CD14-positive monocyte (primary cell): ENCODE data around the gene DNAH1. TPM values are rescaled to one million over a fixed set of nuclear protein-coding genes. Genes with fewer than 3 reads are reported as not detected.

Experiments
- DNase-seq, 3 donors: peaks; one replicate each; pipeline ENCODE4 v3.0.0-alpha.2; 2011 to 2022
- H2AFZ ChIP-seq: 2 replicates; pipeline ENCODE4 v1.6.0; 2012; ENCODE audit warnings: mild to moderate bottlenecking, low read depth, low read length, inconsistent platforms; ENCODE audit not compliant: insufficient read depth, poor library complexity, severe bottlenecking
- H3K27ac ChIP-seq, 2 donors: 1 replicate in 1 of 2; 2 replicates in 1 of 2; pipeline ENCODE4 v1.5.1; 2012 to 2013; ENCODE audit warnings: low read length in 2 of 2, control low read depth in 1 of 2, inconsistent platforms in 1 of 2, low read depth in 1 of 2, mild to moderate bottlenecking in 1 of 2
- H3K27me3 ChIP-seq, 2 donors: one replicate each; pipeline versions ENCODE4 v1.6.0 to v1.6.1; 2011 to 2013; ENCODE audit warnings: low read length in 2 of 2; ENCODE audit not compliant: control insufficient read depth in 2 of 2, insufficient read depth in 2 of 2
- H3K36me3 ChIP-seq, 2 donors: replicated peaks in 1 of 2; 1 replicate in 1 of 2; 2 replicates in 1 of 2; pipeline versions ENCODE4 v1.5.1 to v1.6.1; 2012 to 2013; ENCODE audit warnings: low read length in 2 of 2, control low read depth in 1 of 2, inconsistent platforms in 1 of 2, mild to moderate bottlenecking in 1 of 2; ENCODE audit not compliant: insufficient read depth in 2 of 2, control insufficient read depth in 1 of 2
- H3K4me1 ChIP-seq, 2 donors: 1 replicate in 1 of 2; 2 replicates in 1 of 2; pipeline versions ENCODE4 v1.5.1 to v1.6.1; 2012 to 2013; ENCODE audit warnings: low read length in 2 of 2, control low read depth in 1 of 2, inconsistent platforms in 1 of 2, mild to moderate bottlenecking in 1 of 2, moderate library complexity in 1 of 2; ENCODE audit not compliant: insufficient read depth in 2 of 2, control insufficient read depth in 1 of 2
- H3K4me2 ChIP-seq: replicated peaks from 2 replicates; pipeline ENCODE3; 2012; ENCODE audit warnings: low read length, moderate library complexity, mild to moderate bottlenecking; ENCODE audit not compliant: poor library complexity, severe bottlenecking; ENCODE audit errors: extremely low read depth
- H3K4me3 ChIP-seq, 3 experiments: fragments of 200-600 bp in 1 of 3; sonication (generic) in 1 of 3; replicated peaks in 1 of 3; 1 replicate in 2 of 3; 2 replicates in 1 of 3; pipeline ENCODE4 v1.5.1; 2011 to 2013; ENCODE audit warnings: low read length in 3 of 3, mild to moderate bottlenecking in 3 of 3, control low read depth in 2 of 3, low read depth in 2 of 3, inconsistent platforms in 1 of 3, moderate library complexity in 1 of 3
- H3K79me2 ChIP-seq: 2 replicates; pipeline ENCODE4 v1.6.0; 2012; ENCODE audit warnings: mild to moderate bottlenecking, control low read depth, inconsistent platforms, low read length, moderate library complexity; ENCODE audit not compliant: insufficient read depth
- H3K9ac ChIP-seq: 2 replicates; pipeline ENCODE4 v1.6.0; 2017; ENCODE audit warnings: low read length, mild to moderate bottlenecking; ENCODE audit not compliant: insufficient read depth, poor library complexity, severe bottlenecking
- H3K9me3 ChIP-seq, 2 donors: replicated peaks in 1 of 2; 1 replicate in 1 of 2; 2 replicates in 1 of 2; pipeline versions ENCODE4 v1.5.1 to v1.6.1; 2012 to 2013; ENCODE audit warnings: low read length in 2 of 2, control low read depth in 1 of 2; ENCODE audit not compliant: control insufficient read depth in 1 of 2, insufficient read depth in 1 of 2
- H4K20me1 ChIP-seq: 2 replicates; pipeline ENCODE4 v1.6.0; 2012; ENCODE audit warnings: mild to moderate bottlenecking, low read length, control low read depth, moderate library complexity; ENCODE audit not compliant: insufficient read depth
- H3K27ac Mint-ChIP-seq, 7 donors: one replicate each; pipeline ENCODE4 v1.8.0; 2020; ENCODE audit warnings: mild to moderate bottlenecking in 7 of 7, mixed read lengths in 7 of 7, moderate library complexity in 6 of 7, inconsistent platforms in 2 of 7
- H3K27me3 Mint-ChIP-seq, 3 donors: one replicate each; pipeline ENCODE4 v1.8.0; 2021 to 2022; ENCODE audit warnings: low read depth in 3 of 3, mild to moderate bottlenecking in 3 of 3, mixed read lengths in 3 of 3, moderate library complexity in 3 of 3, inconsistent platforms in 1 of 3
- H3K36me3 Mint-ChIP-seq, 2 donors: one replicate each; pipeline ENCODE4 v1.8.0; 2020; ENCODE audit warnings: mixed read lengths in 2 of 2, inconsistent platforms in 1 of 2, mild to moderate bottlenecking in 1 of 2
- H3K4me1 Mint-ChIP-seq: one replicate; pipeline ENCODE4 v1.8.0; 2020; ENCODE audit warnings: mild to moderate bottlenecking, mixed read lengths
- H3K4me3 Mint-ChIP-seq, 2 donors: one replicate each; pipeline ENCODE4 v1.8.0; 2020; ENCODE audit warnings: mild to moderate bottlenecking in 2 of 2, mixed read lengths in 2 of 2, moderate library complexity in 1 of 2
- H3K9me3 Mint-ChIP-seq, 7 donors: one replicate each; pipeline ENCODE4 v1.8.0; 2020 to 2022; ENCODE audit warnings: mixed read lengths in 7 of 7, mild to moderate bottlenecking in 6 of 7, moderate library complexity in 6 of 7, inconsistent platforms in 2 of 7
- CTCF ChIP-seq: fragments of 200-600 bp; IDR thresholded peaks from one replicate; pipeline ENCODE4 v1.8.0; 2022; ENCODE audit warnings: antibody characterized with exemption, mild to moderate bottlenecking
- WGBS: methylation state at CpG from one replicate; pipeline ENCODE4 v1.1.5; 2013; ENCODE audit warnings: missing lambda C conversion rate; ENCODE audit not compliant: insufficient coverage; 5-methylcytosine and 5-hydroxymethylcytosine counted together
- intact Hi-C, 2 donors: fragments of 100-400 bp; cut with micrococcal nuclease; formaldehyde crosslinking; loops; one replicate each; pipeline versions ENCODE4 v1.15.0 to v1.15.1; 2023
- polyA plus RNA-seq, 3 donors: library from polyadenylated mRNA; depleted of rRNA in 1 of 3; unstranded in 2 of 3; stranded (reverse) in 1 of 3; fragments of 300-500 nt in 2 of 3; fragments of >200 nt in 1 of 3; fragmentation: Illumina TruSeq in 2 of 3; gene quantifications; 1 replicate in 2 of 3; 2 replicates in 1 of 3; pipeline ENCODE4 v1.2.3, GENCODE V29; 2012 to 2021

The DNAH1 gene
- polyA plus RNA-seq, 3 donors: 0.15 to 47.0 (median 0.25) TPM

GRCh38 chr3:52422669-52423068 lies 106.5 kb downstream of the DNAH1 start:
- no peak overlapping the region for H3K4me3 ChIP-seq
- no peak for TF ChIP-seq CTCF
- Mint-ChIP-seq H3K27me3 (peaks cover 0 to 2% (median 0%) of the 10 kb centered on the region in 3 donors), H3K27ac (no peak overlapping the region), H3K36me3 (peaks cover 32 to 44% of the 10 kb centered on the region in 2 donors), H3K4me3 (no peak overlapping the region), H3K4me1 (no peaks in the 10 kb centered on the region), H3K9me3 (peaks cover 0 to 2% (median 0%) of the 10 kb centered on the region in 7 donors)
- H3K27me3 ChIP-seq: no peaks in the 10 kb centered on the region
- H3K27ac ChIP-seq: no peak overlapping the region
- H3K9ac ChIP-seq: no peak overlapping the region
- H3K79me2 ChIP-seq: peaks cover 4% of the 10 kb centered on the region
- H2AFZ ChIP-seq: no peak overlapping the region
- intact Hi-C loops: no loop called here
- no peak for DNase-seq
- peaks cover 11 to 26% of the 10 kb centered on the region in 2 donors for H3K36me3 ChIP-seq
- no peaks in the 10 kb centered on the region for H3K9me3 ChIP-seq
- no peak overlapping the region for H3K4me2 ChIP-seq
- H4K20me1 ChIP-seq: no peaks in the 10 kb centered on the region
- 100% methylated on average over 1 of the region's 3 CpGs for WGBS
- H3K4me1 ChIP-seq: no peaks in the 10 kb centered on the region

GRCh38 chr3:52423173-52423572 lies 107.1 kb downstream of the DNAH1 start:
- H3K4me1 Mint-ChIP-seq: no peaks in the 10 kb centered on the region
- no peak for DNase-seq
- Histone ChIP-seq H4K20me1 (no peaks in the 10 kb centered on the region), H3K79me2 (no peaks in the 10 kb centered on the region), H3K36me3 (peaks cover 11 to 26% of the 10 kb centered on the region in 2 donors), H3K27me3 (no peaks in the 10 kb centered on the region), H3K27ac (no peak overlapping the region), H3K9ac (no peak overlapping the region), H2AFZ (no peak overlapping the region), H3K4me1 (no peaks in the 10 kb centered on the region), H3K4me2 (no peak overlapping the region), H3K9me3 (no peaks in the 10 kb centered on the region), H3K4me3 (no peak overlapping the region)
- intact Hi-C loops: no loop called here
- no peak overlapping the region for H3K4me3 Mint-ChIP-seq
- peaks cover 0 to 4% (median 0%) of the 10 kb centered on the region in 3 donors for H3K27me3 Mint-ChIP-seq
- H3K9me3 Mint-ChIP-seq: peaks cover 0 to 2% (median 0%) of the 10 kb centered on the region in 7 donors
- no peak for TF ChIP-seq CTCF
- no peak overlapping the region for H3K27ac Mint-ChIP-seq
- H3K36me3 Mint-ChIP-seq: peaks cover 30 to 44% of the 10 kb centered on the region in 2 donors
- 100% methylated on average over 4 of the region's 5 CpGs for WGBS
